Loucy (cell line): ENCODE measurements around the gene METTL5.
"Not testable (repeated sequence)": the region's sequence is repeated elsewhere in the genome, so short reads cannot be mapped to it uniquely, and the experiment has no call there.

Experiments
- H2AFZ ChIP-seq: fragments of 200-600 bp; sonication (generic); 2 replicates; pipeline ENCODE4 v1.6.0; 2016; ENCODE audit warnings: antibody characterized with exemption, mild to moderate bottlenecking, low read length, moderate library complexity
- H3F3A ChIP-seq: fragments of 200-600 bp; 2 replicates; pipeline ENCODE4 v1.6.0; 2016; ENCODE audit warnings: antibody characterized with exemption, low read depth, mild to moderate bottlenecking
- H3K27me3 ChIP-seq: fragments of 200-600 bp; sonication (generic); 2 replicates; pipeline ENCODE4 v1.6.1; 2014; ENCODE audit warnings: low read length, mild to moderate bottlenecking; ENCODE audit not compliant: insufficient read depth, poor library complexity, severe bottlenecking
- H3K36me3 ChIP-seq: fragments of 200-600 bp; sonication (generic); 2 replicates; pipeline ENCODE4 v1.6.1; 2016; ENCODE audit warnings: low read length; ENCODE audit not compliant: insufficient read depth
- H3K4me1 ChIP-seq: fragments of 200-600 bp; sonication (generic); 2 replicates; pipeline ENCODE4 v1.5.1; 2014; ENCODE audit warnings: low read length, mild to moderate bottlenecking; ENCODE audit not compliant: insufficient read depth, poor library complexity, severe bottlenecking
- H3K4me2 ChIP-seq: fragments of 200-600 bp; sonication (generic); 2 replicates; pipeline ENCODE4 v1.6.0; 2014; ENCODE audit warnings: antibody characterized with exemption, low read length, low read depth, mild to moderate bottlenecking; ENCODE audit not compliant: poor library complexity, severe bottlenecking
- H3K4me3 ChIP-seq: fragments of 200-600 bp; sonication (generic); 2 replicates; pipeline ENCODE4 v1.5.1; 2014; ENCODE audit warnings: low read length, mild to moderate bottlenecking, mixed read lengths; ENCODE audit not compliant: poor library complexity, severe bottlenecking
- H3K79me2 ChIP-seq: fragments of 200-600 bp; sonication (generic); 2 replicates; pipeline ENCODE4 v1.6.1; 2014; ENCODE audit warnings: low read length; ENCODE audit not compliant: insufficient read depth
- H3K9ac ChIP-seq: fragments of 200-600 bp; sonication (generic); 2 replicates; pipeline ENCODE4 v1.6.0; 2014; ENCODE audit warnings: mild to moderate bottlenecking, low read depth, low read length, moderate library complexity; ENCODE audit not compliant: poor library complexity, severe bottlenecking
- H3K9me2 ChIP-seq: fragments of 200-600 bp; sonication (generic); replicated peaks from 2 replicates; pipeline ENCODE4 v1.6.1; 2016; ENCODE audit warnings: low read depth, low read length, mixed read lengths
- H3K9me3 ChIP-seq: fragments of 200-600 bp; sonication (generic); 2 replicates; pipeline ENCODE4 v1.6.1; 2014; ENCODE audit warnings: mild to moderate bottlenecking, antibody characterized with exemption, low read length, low read depth; ENCODE audit not compliant: insufficient read depth
- H4K20me1 ChIP-seq: fragments of 200-600 bp; sonication (generic); 2 replicates; pipeline ENCODE4 v1.6.0; 2014; ENCODE audit warnings: antibody characterized with exemption, low read length, mild to moderate bottlenecking; ENCODE audit not compliant: insufficient read depth, poor library complexity, severe bottlenecking
- EZH2phosphoT487 ChIP-seq: fragments of 200-600 bp; IDR thresholded peaks from 2 replicates; pipeline ENCODE4 v1.6.1; 2018; ENCODE audit warnings: antibody characterized with exemption, mild to moderate bottlenecking, moderate library complexity, borderline replicate concordance
- TF ChIP-seq, protein P1 (sequence below): fragments of 200-600 bp; sonication (generic); conservative IDR thresholded peaks from 2 replicates; pipeline ENCODE4 v1.5.1; 2014; ENCODE audit warnings: mild to moderate bottlenecking, antibody characterized with exemption, low read length

The METTL5 gene

DNA sequence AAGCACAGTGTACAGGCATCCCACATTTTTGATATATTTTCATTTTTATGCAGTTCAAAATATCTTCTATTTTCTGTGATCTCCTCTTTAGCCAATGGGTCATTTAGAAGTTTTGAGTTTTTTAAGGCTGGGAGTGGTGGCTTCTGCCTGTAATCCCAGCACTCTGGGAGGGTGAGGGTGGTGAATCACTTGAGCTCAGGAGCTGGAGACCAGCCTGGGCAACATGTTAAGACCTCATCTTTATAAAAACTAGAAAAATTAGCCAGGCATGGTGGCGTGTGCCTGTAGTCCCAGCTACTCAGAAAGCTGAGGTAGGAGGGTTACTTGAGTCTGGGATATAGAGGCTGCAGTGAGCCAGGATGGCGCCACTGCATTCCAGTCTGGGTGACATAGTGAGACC, 20.3 kb upstream of the METTL5 start:
- H3K4me3 ChIP-seq = no peak overlapping the region
- H3F3A ChIP-seq = no peaks in the 10 kb centered on the region
- peaks cover 40% of the 10 kb centered on the region for H3K79me2 ChIP-seq

GRCh38 chr2:169841625-169842024, 16.9 kb upstream of the METTL5 start:
- H3F3A ChIP-seq, H3K4me3 ChIP-seq, H3K9me3 ChIP-seq, H3K9me2 ChIP-seq, H3K4me2 ChIP-seq, H2AFZ ChIP-seq, H4K20me1 ChIP-seq, H3K27me3 ChIP-seq, H3K9ac ChIP-seq, H3K36me3 ChIP-seq: not testable (repeated sequence)
- H3K79me2 ChIP-seq = peaks cover 59% of the 10 kb centered on the region
- peaks cover 12% of the 10 kb centered on the region for H3K4me1 ChIP-seq

More for the DNA sequence above, 20.3 kb upstream of the METTL5 start:
- Histone ChIP-seq H3K36me3 (peaks cover 8% of the 10 kb centered on the region; the same call in 1 of the 2 replicates), H3K9ac (no peak overlapping the region), H3K4me2 (no peak overlapping the region), H3K27me3 (no peaks in the 10 kb centered on the region), H4K20me1 (no peaks in the 10 kb centered on the region), H2AFZ (no peak overlapping the region), H3K9me2 (no peaks in the 10 kb centered on the region), H3K4me1 (peaks cover 15% of the 10 kb centered on the region), H3K9me3 (no peaks in the 10 kb centered on the region)
- TF ChIP-seq EZH2phosphoT487 = no peak
- TF ChIP-seq, protein P1, sequence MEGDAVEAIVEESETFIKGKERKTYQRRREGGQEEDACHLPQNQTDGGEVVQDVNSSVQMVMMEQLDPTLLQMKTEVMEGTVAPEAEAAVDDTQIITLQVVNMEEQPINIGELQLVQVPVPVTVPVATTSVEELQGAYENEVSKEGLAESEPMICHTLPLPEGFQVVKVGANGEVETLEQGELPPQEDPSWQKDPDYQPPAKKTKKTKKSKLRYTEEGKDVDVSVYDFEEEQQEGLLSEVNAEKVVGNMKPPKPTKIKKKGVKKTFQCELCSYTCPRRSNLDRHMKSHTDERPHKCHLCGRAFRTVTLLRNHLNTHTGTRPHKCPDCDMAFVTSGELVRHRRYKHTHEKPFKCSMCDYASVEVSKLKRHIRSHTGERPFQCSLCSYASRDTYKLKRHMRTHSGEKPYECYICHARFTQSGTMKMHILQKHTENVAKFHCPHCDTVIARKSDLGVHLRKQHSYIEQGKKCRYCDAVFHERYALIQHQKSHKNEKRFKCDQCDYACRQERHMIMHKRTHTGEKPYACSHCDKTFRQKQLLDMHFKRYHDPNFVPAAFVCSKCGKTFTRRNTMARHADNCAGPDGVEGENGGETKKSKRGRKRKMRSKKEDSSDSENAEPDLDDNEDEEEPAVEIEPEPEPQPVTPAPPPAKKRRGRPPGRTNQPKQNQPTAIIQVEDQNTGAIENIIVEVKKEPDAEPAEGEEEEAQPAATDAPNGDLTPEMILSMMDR = no peak

GRCh38 chr2:169840747-169841142, 16.0 kb upstream of the METTL5 start:
- TF ChIP-seq, protein P1 = no peak
- no peak for TF ChIP-seq EZH2phosphoT487
- H3K79me2 ChIP-seq = peaks cover 57% of the 10 kb centered on the region
- H3K27me3 ChIP-seq = no peaks in the 10 kb centered on the region
- peaks cover 12% of the 10 kb centered on the region for H4K20me1 ChIP-seq
- H3K4me2 ChIP-seq = no peak overlapping the region
- H3K9me2 ChIP-seq = no peaks in the 10 kb centered on the region
- H3F3A ChIP-seq = 0 out of 2 replicates have a peak, but pooled peaks cover 3% of the 10 kb centered on the region
- H3K9me3 ChIP-seq = no peaks in the 10 kb centered on the region
- H3K4me3 ChIP-seq = no peak overlapping the region
- no peak overlapping the region for H3K9ac ChIP-seq
- peaks cover 8% of the 10 kb centered on the region; the same call in 1 of the 2 replicates for H3K36me3 ChIP-seq
- H2AFZ ChIP-seq = no peak overlapping the region
- H3K4me1 ChIP-seq = peaks cover 12% of the 10 kb centered on the region
